Endothelial cell (in vitro differentiated cells): ENCODE measurements around the gene ZC3H12D. TPM values are rescaled to one million over a fixed set of nuclear protein-coding genes. Genes with fewer than 3 reads are reported as not detected.

Source experiments
- DNase-seq: peaks from one replicate; pipeline ENCODE4 v3.0.0; 2021; ENCODE audit warnings: low spot score
- H3K27ac Mint-ChIP-seq: one replicate; pipeline ENCODE4 v1.8.0; 2021; ENCODE audit warnings: mixed read lengths, inconsistent platforms; ENCODE audit not compliant: unreplicated experiment
- H3K27me3 Mint-ChIP-seq: one replicate; pipeline ENCODE4 v1.8.0; 2021; ENCODE audit warnings: mild to moderate bottlenecking, moderate library complexity, mixed read lengths, inconsistent platforms; ENCODE audit not compliant: unreplicated experiment
- H3K36me3 Mint-ChIP-seq: one replicate; pipeline ENCODE4 v1.8.0; 2021; ENCODE audit warnings: mild to moderate bottlenecking, low read depth, mixed read lengths, inconsistent platforms; ENCODE audit not compliant: unreplicated experiment
- H3K4me1 Mint-ChIP-seq: one replicate; pipeline ENCODE4 v1.8.0; 2021; ENCODE audit warnings: mild to moderate bottlenecking, mixed read lengths, inconsistent platforms; ENCODE audit not compliant: unreplicated experiment
- H3K4me3 Mint-ChIP-seq: one replicate; pipeline ENCODE4 v1.8.0; 2021; ENCODE audit warnings: mild to moderate bottlenecking, mixed read lengths, inconsistent platforms; ENCODE audit not compliant: unreplicated experiment
- H3K9me3 Mint-ChIP-seq: one replicate; pipeline ENCODE4 v1.8.0; 2021; ENCODE audit warnings: mixed read lengths, inconsistent platforms; ENCODE audit not compliant: unreplicated experiment
- total RNA-seq: library from RNA; stranded (reverse); fragmentation: NEBNext Ultra II Directional; extraction: Animal tissue kit (Norgen Biotek cat#: 25700); gene quantifications from one replicate; pipeline ENCODE4 v1.2.1, GENCODE V29; 2021; ENCODE audit not compliant: unreplicated experiment
- TF ChIP-seq, protein P1 (sequence below): fragments of 200-600 bp; sonication (generic); IDR thresholded peaks from one replicate; pipeline ENCODE4 v1.5.0; 2021; ENCODE audit warnings: antibody characterized with exemption; ENCODE audit not compliant: unreplicated experiment

Gene ZC3H12D
- total RNA-seq, 1 donor from 2014 or later = 0.72 TPM

DNA sequence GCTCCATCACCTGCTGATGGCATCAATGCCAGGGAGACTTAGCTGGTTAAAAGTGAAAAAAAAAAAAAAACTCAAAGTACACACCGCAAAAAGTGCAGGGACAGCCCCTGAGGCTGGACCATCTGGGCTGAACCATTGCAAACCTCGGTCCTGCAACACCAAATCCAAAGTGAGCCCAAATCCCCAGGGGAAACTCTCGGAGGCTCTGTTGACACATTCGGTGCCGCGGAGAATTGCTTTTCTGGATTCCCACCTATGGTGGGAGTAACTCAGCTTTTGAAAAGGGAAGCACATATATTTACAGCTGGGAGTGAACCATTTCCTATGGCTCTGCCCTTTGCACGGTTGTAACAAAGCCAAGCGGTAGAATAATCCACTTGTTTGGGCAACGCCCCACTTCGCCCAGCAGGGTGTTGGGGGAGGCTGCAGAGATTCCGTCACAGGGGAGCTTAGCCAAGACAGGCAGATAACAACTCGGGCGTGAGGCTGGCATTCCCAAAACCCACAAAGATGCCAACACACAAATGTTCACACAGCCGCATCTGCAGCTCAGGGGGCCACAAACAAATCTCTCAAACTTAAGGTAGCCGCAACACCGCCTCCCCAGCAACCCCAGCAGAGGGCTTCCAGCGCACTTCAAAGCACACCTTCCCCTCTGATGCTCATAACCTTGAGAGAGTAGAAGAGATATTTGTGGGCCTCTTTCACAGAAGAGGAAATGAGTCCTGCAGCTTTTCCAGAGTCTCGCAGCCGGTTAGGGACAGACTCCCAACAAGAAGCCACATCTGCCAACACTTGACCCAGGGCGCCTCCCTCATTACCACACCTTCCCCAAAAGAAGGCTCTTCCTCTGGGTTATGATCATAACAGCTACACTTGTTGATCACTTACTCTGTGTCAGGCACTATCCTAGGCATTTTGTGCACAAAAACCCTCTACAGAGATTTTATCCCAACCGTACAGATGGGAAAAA, 11.4 kb downstream of the ZC3H12D start:
- no peaks in the 10 kb centered on the region for H3K9me3 Mint-ChIP-seq
- no peak overlapping the region for H3K4me3 Mint-ChIP-seq
- H3K27ac Mint-ChIP-seq = no peak overlapping the region
- no peaks in the 10 kb centered on the region for H3K4me1 Mint-ChIP-seq
- no peaks in the 10 kb centered on the region for H3K27me3 Mint-ChIP-seq
- TF ChIP-seq, protein P1, sequence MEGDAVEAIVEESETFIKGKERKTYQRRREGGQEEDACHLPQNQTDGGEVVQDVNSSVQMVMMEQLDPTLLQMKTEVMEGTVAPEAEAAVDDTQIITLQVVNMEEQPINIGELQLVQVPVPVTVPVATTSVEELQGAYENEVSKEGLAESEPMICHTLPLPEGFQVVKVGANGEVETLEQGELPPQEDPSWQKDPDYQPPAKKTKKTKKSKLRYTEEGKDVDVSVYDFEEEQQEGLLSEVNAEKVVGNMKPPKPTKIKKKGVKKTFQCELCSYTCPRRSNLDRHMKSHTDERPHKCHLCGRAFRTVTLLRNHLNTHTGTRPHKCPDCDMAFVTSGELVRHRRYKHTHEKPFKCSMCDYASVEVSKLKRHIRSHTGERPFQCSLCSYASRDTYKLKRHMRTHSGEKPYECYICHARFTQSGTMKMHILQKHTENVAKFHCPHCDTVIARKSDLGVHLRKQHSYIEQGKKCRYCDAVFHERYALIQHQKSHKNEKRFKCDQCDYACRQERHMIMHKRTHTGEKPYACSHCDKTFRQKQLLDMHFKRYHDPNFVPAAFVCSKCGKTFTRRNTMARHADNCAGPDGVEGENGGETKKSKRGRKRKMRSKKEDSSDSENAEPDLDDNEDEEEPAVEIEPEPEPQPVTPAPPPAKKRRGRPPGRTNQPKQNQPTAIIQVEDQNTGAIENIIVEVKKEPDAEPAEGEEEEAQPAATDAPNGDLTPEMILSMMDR = no peak
- DNase-seq = no peak
- H3K36me3 Mint-ChIP-seq = no peaks in the 10 kb centered on the region

DNA sequence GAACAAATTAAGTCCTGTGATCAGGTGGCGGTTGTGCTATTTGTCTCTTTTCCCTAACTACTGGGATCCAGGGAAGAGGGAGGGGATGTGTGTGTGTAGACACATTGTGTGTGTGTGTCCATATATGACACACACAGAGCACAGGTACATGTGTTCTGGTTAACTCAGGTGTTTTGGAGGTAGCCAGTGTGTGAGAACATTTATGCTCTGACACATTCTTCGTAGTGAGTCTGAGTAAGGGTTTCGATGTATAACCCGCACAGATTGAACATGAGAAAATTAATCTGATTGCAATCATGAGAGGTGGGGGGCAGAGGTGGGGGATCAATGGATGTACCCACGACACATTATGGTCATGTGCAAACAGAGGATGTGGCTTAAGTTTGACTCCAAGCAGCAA, 12.6 kb downstream of the ZC3H12D start:
- Mint-ChIP-seq H3K4me1 (no peaks in the 10 kb centered on the region), H3K9me3 (no peaks in the 10 kb centered on the region), H3K36me3 (no peaks in the 10 kb centered on the region), H3K27ac (no peak overlapping the region), H3K4me3 (no peak overlapping the region), H3K27me3 (no peaks in the 10 kb centered on the region)
- DNase-seq = no peak
- TF ChIP-seq, protein P1 = no peak

DNA sequence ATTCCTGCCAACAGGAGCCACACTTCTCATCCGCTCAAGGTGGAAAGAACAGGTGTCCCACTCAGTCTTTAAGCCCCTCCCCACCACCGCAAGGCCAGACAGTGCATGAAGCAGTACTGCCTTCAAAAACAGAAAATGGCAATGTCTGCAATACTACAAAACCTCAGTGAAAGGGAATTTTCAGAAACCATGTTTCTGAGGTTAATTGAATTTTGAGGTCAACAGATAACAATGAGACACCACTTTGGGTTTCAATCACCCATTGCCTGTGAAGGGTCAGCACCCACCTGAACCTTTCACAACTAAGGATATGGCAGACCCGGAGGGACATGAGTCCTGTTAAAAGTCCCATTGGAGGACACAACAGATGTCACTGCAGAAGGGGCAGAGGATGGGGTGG, 13.0 kb downstream of the ZC3H12D start:
- TF ChIP-seq, protein P1 = no peak
- Mint-ChIP-seq H3K4me3 (no peak overlapping the region), H3K27me3 (no peaks in the 10 kb centered on the region), H3K36me3 (no peaks in the 10 kb centered on the region), H3K4me1 (no peaks in the 10 kb centered on the region), H3K9me3 (no peaks in the 10 kb centered on the region), H3K27ac (peak overlapping the region; percentile 30)
- no peak for DNase-seq

DNA sequence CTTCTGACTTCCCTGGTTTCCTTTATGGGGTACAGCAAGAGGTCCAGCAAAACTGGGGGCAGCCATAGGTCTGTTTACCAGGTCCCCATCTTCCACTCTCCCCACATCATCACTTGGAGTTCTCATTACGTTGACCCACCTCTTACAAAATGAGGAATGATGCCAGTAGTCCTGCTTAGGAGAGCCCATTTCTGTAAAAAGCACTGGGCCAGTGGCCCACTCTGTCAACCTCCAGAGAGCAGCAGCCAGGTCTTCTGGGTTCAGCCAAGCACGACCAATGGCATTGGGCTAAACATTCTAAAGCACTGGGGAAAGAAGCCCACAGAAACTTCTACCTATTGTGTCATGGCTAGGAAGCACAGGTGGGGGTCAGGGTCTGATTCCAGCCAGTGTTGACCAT, 13.9 kb downstream of the ZC3H12D start:
- TF ChIP-seq, protein P1 = no peak
- Mint-ChIP-seq H3K36me3 (no peaks in the 10 kb centered on the region), H3K27ac (no peak overlapping the region), H3K9me3 (no peaks in the 10 kb centered on the region), H3K4me1 (no peaks in the 10 kb centered on the region), H3K4me3 (no peak overlapping the region), H3K27me3 (no peaks in the 10 kb centered on the region)
- no peak for DNase-seq

DNA sequence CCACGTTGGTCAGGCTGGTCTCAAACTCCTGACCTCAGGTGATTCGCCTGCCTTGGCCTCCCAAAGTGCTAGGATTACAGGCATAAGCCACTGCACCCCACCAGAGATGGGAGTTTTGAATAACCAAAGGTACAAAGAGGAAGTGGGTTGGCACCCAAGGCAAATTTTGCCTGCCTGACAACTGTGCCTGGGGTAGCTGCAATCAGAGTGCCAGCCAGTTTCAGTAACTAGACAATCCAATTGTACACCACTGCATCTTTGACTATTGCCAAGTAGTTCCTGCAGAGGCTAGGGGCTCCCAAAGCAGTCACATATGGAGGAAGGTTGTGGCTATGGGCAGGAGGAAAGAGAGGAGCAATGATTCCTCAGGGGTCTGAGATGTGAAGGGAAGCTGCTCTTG, 16.6 kb downstream of the ZC3H12D start:
- Mint-ChIP-seq H3K4me3 (no peak overlapping the region), H3K27me3 (peaks cover 2% of the 10 kb centered on the region), H3K36me3 (no peaks in the 10 kb centered on the region), H3K4me1 (peaks cover 9% of the 10 kb centered on the region), H3K9me3 (no peaks in the 10 kb centered on the region), H3K27ac (no peak overlapping the region)
- TF ChIP-seq, protein P1 = no peak
- no peak for DNase-seq
